ENCODE results near the gene NOTCH2NLA.
"Not testable (repeated sequence)": the region's sequence is repeated elsewhere in the genome, so short reads cannot be mapped to it uniquely, and the experiment has no call there.

The NOTCH2NLA gene

DNA sequence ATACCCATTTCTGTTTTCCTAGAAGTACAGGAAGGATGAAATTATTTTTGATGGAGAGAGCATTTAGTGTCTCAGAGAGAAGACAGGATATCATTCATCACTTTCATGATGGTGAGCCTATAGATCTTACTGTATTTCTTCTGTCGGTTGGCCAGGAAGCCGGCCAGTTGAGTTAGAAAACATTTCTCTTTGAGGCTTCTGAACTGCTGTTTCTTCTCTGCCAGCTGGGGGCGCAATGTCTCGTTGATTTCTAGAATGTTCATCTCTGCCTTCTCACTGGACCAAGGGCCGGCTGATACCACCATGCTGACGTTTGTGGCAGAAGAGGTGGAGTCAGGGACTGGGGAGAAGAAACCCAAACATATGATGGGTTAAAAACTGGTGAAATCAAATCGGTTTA is 84.4 kb downstream of the NOTCH2NLA start, which contains the start of gene NBPF10:
Gene NBPF10, minus strand, starts transcription at position 340 of the 400 bp plus-strand sequence. Its CDS starts 35 bp downstream, at position 305.
- not testable (repeated sequence) for ATAC-seq
